Measurements from ENCODE around the gene COL20A1. TPM values are rescaled to one million over a fixed set of nuclear protein-coding genes. Genes with fewer than 3 reads are reported as not detected.

COL20A1 gene
- total RNA-seq, 1 experiment from 2014 or later, result 2.3 TPM

- TF ChIP-seq CTCF (conservative IDR thresholded peaks at IDR 0.05), result no peak
- Histone ChIP-seq H3K27me3 (ENCODE audit: insufficient read depth, low read length) (no peaks in the 10 kb centered on the region), H3K4me1 (ENCODE audit: insufficient read depth, low read length) (peaks cover 4% of the 10 kb centered on the region; the same call in 1 of the 2 replicates), H4K20me1 (ENCODE audit: control insufficient read depth, insufficient read depth, insufficient read length) (no peaks in the 10 kb centered on the region), H4K8ac (replicated peaks; ENCODE audit: insufficient read length, low read depth, low read length) (no peak overlapping the region), H3K14ac (ENCODE audit: insufficient read depth, low read length) (no peak overlapping the region; the same call in 1 of the 2 replicates), H3K9ac (ENCODE audit: extremely low read depth, insufficient read length, low read length) (no peak overlapping the region), H3K79me1 (ENCODE audit: insufficient read depth, low read depth, low read length, poor library complexity, severe bottlenecking) (no peaks in the 10 kb centered on the region), H2BK120ac (ENCODE audit: low read depth, low read length, poor library complexity, severe bottlenecking) (no peak overlapping the region), H3K27ac (ENCODE audit: insufficient read length, low read depth, low read length) (no peak overlapping the region), H3K18ac (ENCODE audit: insufficient read length, low read depth, low read length) (no peak overlapping the region), H2BK5ac (ENCODE audit: insufficient read length, low read length) (no peak overlapping the region), H2BK20ac (ENCODE audit: low read depth, low read length, poor library complexity, severe bottlenecking) (no peak overlapping the region), H3K23me2 (ENCODE audit: insufficient read length, low read depth, low read length, poor library complexity, severe bottlenecking) (no peaks in the 10 kb centered on the region), H3K9me3 (ENCODE audit: control insufficient read depth, low read depth, low read length) (no peaks in the 10 kb centered on the region), H4K5ac (ENCODE audit: insufficient read length, low read depth, low read length) (no peak overlapping the region), H3K4ac (ENCODE audit: low read depth, low read length) (no peak overlapping the region), H3K23ac (ENCODE audit: insufficient read length, low read depth, low read length) (no peak overlapping the region), H2BK15ac (ENCODE audit: low read depth, low read length) (no peak overlapping the region), H3K56ac (ENCODE audit: insufficient read length, low read depth, low read length) (no peak overlapping the region), H4K91ac (ENCODE audit: insufficient read length, low read depth, low read length) (no peak overlapping the region), H3T11ph (ENCODE audit: low read length) (no peak overlapping the region), H2AK5ac (ENCODE audit: insufficient read length, low read length) (no peak overlapping the region), H2BK12ac (ENCODE audit: insufficient read length, low read depth, low read length) (no peak overlapping the region), H3K79me2 (ENCODE audit: insufficient read depth, low read length) (no peaks in the 10 kb centered on the region), H3K4me2 (ENCODE audit: insufficient read depth, insufficient read length, low read length) (no peak overlapping the region), H2AFZ (ENCODE audit: low read length) (no peak overlapping the region)
- no peak for DNase-seq
- H3K4me3 Mint-ChIP-seq, result no peak overlapping the region
- WGBS (ENCODE audit: extremely low coverage, insufficient read length, low lambda C conversion rate), result no CpG with 5 or more reads among the region's 21 CpGs
- peaks cover 10% of the 10 kb centered on the region for H3K27me3 Mint-ChIP-seq (ENCODE audit: low read depth)
- H3K9me3 Mint-ChIP-seq, result peaks cover 7 to 8% of the 10 kb centered on the region in 2 experiments; a peak in 4 of 5 replicates
- H3K36me3 Mint-ChIP-seq (ENCODE audit: insufficient read depth in 1 of 3, low read depth in 3 of 3), result peaks cover 0 to 8% (median 3%) of the 10 kb centered on the region in 3 experiments; a peak in 3 of 7 replicates
- H3K4me1 Mint-ChIP-seq, result peaks cover 19 to 40% of the 10 kb centered on the region in 2 experiments
- no peak overlapping the region for H3K27ac Mint-ChIP-seq
Measured at GRCh38 chr20:63380346-63380870, 87.4 kb downstream of the COL20A1 start.

Data from H9 (cell line).